ENCODE measurements around the gene NSFL1C. TPM values are rescaled to one million over a fixed set of nuclear protein-coding genes. Genes with fewer than 3 reads are reported as not detected.

The NSFL1C gene
- polyA plus RNA-seq, 2 of the 4 experiments (the other 2 are of a cell fraction) = 56.6 to 136 TPM

DNA sequence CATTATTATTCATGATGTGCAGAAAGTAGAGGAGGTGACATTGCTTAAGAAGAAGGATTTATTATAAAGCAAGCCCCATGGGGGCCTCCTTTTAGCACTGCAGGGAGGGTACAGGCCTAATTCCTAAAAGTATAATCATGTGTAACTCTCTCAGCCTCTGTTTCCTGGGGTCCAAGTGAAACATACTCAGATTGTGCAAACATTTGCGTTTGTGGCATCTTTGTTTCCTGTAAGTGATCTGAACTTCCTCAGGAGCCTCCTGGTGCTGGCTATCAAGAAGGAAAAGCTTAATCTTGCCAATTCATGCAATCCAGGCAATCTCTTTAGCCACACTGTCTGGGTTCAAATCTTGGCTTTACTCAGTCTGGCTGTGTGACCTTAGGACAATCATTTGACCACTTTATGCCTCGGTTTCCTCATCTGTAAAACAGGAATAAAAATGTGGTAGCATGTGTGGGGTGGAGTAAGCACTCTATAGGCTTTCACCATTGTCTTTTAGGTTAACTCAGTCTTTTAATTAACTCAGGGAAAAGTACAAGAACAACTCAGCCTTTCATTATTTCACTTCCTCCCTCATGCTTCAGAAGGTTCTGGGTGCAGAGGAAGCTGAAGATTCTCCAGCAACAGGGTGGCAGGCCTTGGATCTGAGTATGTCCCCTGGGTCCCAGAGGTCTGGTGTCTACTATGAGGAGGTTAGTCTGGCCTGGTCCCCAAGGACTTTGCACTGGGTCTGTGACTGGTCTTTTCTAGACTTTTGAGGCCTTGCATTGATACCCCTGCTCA, 25.4 kb upstream of the NSFL1C start:
- FAIRE-seq = no peak
- no peak for DNase-seq (ENCODE audit: low read depth in 1 of 2, low spot score in 1 of 2)
- ChIA-PET POLR2A (no interaction called here), CTCF (interaction anchor here (1.4 to 12.7 kb wide), 4 partner anchors 12 to 24 kb away, joined by 3 to 129 read pairs (median 10); partner anchors contain the start of gene NSFL1C)
- Histone ChIP-seq H3K4me1 (0 out of 3 replicates have a peak, but pooled peaks cover 3% of the 10 kb centered on the region), H3K9me3 (no peaks in the 10 kb centered on the region), H3K4me2 (no peak overlapping the region), H3K27ac (no peak overlapping the region), H3K4me3 (no peak overlapping the region)
- 21% methylated on average over 2 of the region's 2 CpGs for WGBS (ENCODE audit: missing lambda C conversion rate)
- ATAC-seq = no peak
- TF ChIP-seq ZSCAN20 (CRISPR knock-in tag; IDR thresholded peaks at IDR 0.05) = no peak
- TF ChIP-seq, protein P1, sequence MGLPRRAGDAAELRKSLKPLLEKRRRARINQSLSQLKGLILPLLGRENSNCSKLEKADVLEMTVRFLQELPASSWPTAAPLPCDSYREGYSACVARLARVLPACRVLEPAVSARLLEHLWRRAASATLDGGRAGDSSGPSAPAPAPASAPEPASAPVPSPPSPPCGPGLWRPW (IDR thresholded peaks at IDR 0.05) = no peak
- TF ChIP-seq ESRRA (IDR thresholded peaks at IDR 0.05; ENCODE audit: borderline replicate concordance, low read length) = no peak
- no peak for TF ChIP-seq RCOR1 (IDR thresholded peaks at IDR 0.05; ENCODE audit: low read depth, low read length)
- TF ChIP-seq, protein P2, sequence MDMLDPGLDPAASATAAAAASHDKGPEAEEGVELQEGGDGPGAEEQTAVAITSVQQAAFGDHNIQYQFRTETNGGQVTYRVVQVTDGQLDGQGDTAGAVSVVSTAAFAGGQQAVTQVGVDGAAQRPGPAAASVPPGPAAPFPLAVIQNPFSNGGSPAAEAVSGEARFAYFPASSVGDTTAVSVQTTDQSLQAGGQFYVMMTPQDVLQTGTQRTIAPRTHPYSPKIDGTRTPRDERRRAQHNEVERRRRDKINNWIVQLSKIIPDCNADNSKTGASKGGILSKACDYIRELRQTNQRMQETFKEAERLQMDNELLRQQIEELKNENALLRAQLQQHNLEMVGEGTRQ (IDR thresholded peaks at IDR 0.05) = no peak
- no peak for TF ChIP-seq TP53 (CRISPR knock-in tag; IDR thresholded peaks at IDR 0.05)
- no peak for TF ChIP-seq PHF8 (IDR thresholded peaks at IDR 0.05; ENCODE audit: borderline replicate concordance, low read depth)

DNA sequence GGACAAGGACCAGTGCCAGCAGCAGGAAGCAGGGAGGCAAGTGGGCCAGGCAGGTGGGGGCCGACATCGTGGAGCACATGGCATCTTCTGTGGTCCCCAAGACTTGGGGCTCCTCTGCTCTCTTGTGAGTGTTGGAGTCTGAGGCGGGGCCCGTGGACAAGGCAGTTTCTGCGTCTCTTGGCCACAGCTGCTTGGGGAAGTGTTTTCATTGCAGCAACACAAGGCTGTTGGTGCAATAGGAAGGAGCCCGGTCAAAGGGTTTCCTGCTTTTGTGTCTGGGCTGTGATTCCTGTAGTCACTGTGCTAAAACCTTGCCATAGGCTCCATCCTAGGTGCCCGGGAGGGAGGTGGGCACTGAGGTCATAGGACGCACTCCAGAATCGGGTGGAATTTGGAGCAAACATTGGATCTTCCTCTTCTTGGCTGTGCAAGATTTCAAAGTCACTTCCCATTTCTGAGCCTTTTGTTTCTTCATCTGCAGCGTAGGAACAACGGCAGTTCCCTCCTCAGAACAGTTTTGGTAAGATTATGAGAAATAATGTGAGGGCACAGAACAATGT, 24.7 kb upstream of the NSFL1C start, which contains the start of gene SIRPB2:
Gene SIRPB2 (minus strand): TSS at position 140 of the 560 bp plus-strand sequence. CDS start 61 bp downstream, at position 79.
- Histone ChIP-seq H3K4me1 (0 out of 3 replicates have a peak, but pooled peaks cover 3% of the 10 kb centered on the region), H3K4me2 (no peak within 1 kb of the TSS; the same call in 2 of the 3 replicates), H3K27ac (no peak within 1 kb of the TSS), H3K4me3 (no peak within 1 kb of the TSS), H3K9me3 (no peaks in the 10 kb centered on the region)
- CTCF ChIA-PET = interaction anchor here (0.8 to 12.7 kb wide), 5 partner anchors 12 to 167 kb away, joined by 3 to 129 read pairs (median 3); partner anchors contain the start of gene NSFL1C
- no peak for DNase-seq (ENCODE audit: low read depth in 1 of 2, low spot score in 1 of 2)
- FAIRE-seq = no peak
- 59% methylated on average over 11 of the region's 11 CpGs for WGBS (ENCODE audit: missing lambda C conversion rate)
- no peak for TF ChIP-seq EP300 (IDR thresholded peaks at IDR 0.05)
- no peak for TF ChIP-seq POLR2AphosphoS2 (conservative IDR thresholded peaks at IDR 0.05; ENCODE audit: low read length)
- TF ChIP-seq, protein P3, sequence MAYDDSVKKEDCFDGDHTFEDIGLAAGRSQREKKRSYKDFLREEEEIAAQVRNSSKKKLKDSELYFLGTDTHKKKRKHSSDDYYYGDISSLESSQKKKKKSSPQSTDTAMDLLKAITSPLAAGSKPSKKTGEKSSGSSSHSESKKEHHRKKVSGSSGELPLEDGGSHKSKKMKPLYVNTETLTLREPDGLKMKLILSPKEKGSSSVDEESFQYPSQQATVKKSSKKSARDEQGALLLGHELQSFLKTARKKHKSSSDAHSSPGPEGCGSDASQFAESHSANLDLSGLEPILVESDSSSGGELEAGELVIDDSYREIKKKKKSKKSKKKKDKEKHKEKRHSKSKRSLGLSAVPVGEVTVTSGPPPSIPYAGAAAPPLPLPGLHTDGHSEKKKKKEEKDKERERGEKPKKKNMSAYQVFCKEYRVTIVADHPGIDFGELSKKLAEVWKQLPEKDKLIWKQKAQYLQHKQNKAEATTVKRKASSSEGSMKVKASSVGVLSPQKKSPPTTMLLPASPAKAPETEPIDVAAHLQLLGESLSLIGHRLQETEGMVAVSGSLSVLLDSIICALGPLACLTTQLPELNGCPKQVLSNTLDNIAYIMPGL (CRISPR knock-in tag; IDR thresholded peaks at IDR 0.05; ENCODE audit: borderline replicate concordance) = no peak
- TF ChIP-seq MAFK (IDR thresholded peaks at IDR 0.05; ENCODE audit: partially characterized antibody) = no peak
- no peak for TF ChIP-seq HOXB5 (CRISPR knock-in tag; IDR thresholded peaks at IDR 0.05)
- no peak for TF ChIP-seq ZSCAN20 (CRISPR knock-in tag; IDR thresholded peaks at IDR 0.05)
- no peak for TF ChIP-seq MAZ (IDR thresholded peaks at IDR 0.05; ENCODE audit: borderline replicate concordance, low read depth, low read length)
- no peak for TF ChIP-seq CEBPB (IDR thresholded peaks at IDR 0.05)
- TF ChIP-seq, protein P4, sequence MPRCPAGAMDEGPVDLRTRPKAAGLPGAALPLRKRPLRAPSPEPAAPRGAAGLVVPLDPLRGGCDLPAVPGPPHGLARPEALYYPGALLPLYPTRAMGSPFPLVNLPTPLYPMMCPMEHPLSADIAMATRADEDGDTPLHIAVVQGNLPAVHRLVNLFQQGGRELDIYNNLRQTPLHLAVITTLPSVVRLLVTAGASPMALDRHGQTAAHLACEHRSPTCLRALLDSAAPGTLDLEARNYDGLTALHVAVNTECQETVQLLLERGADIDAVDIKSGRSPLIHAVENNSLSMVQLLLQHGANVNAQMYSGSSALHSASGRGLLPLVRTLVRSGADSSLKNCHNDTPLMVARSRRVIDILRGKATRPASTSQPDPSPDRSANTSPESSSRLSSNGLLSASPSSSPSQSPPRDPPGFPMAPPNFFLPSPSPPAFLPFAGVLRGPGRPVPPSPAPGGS (IDR thresholded peaks at IDR 0.05) = no peak
- no peak for TF ChIP-seq MYC (IDR thresholded peaks at IDR 0.05; ENCODE audit: borderline replicate concordance, low read length)
- no peak for TF ChIP-seq BHLHE40 (IDR thresholded peaks at IDR 0.05; ENCODE audit: low read depth, low read length)
- TF ChIP-seq, protein P1 (IDR thresholded peaks at IDR 0.05) = no peak
- no peak for TF ChIP-seq EHF (CRISPR knock-in tag; IDR thresholded peaks at IDR 0.05)
- no peak for TF ChIP-seq HOXB13 (CRISPR knock-in tag; IDR thresholded peaks at IDR 0.05; ENCODE audit: low read depth)
- TF ChIP-seq RFX5 (IDR thresholded peaks at IDR 0.05) = no peak
- TF ChIP-seq ESRRA (IDR thresholded peaks at IDR 0.05; ENCODE audit: borderline replicate concordance, low read length) = no peak
- TF ChIP-seq, protein P5, sequence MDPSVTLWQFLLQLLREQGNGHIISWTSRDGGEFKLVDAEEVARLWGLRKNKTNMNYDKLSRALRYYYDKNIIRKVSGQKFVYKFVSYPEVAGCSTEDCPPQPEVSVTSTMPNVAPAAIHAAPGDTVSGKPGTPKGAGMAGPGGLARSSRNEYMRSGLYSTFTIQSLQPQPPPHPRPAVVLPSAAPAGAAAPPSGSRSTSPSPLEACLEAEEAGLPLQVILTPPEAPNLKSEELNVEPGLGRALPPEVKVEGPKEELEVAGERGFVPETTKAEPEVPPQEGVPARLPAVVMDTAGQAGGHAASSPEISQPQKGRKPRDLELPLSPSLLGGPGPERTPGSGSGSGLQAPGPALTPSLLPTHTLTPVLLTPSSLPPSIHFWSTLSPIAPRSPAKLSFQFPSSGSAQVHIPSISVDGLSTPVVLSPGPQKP (IDR thresholded peaks at IDR 0.05; ENCODE audit: low read depth, low read length) = no peak
- TF ChIP-seq, protein P6, sequence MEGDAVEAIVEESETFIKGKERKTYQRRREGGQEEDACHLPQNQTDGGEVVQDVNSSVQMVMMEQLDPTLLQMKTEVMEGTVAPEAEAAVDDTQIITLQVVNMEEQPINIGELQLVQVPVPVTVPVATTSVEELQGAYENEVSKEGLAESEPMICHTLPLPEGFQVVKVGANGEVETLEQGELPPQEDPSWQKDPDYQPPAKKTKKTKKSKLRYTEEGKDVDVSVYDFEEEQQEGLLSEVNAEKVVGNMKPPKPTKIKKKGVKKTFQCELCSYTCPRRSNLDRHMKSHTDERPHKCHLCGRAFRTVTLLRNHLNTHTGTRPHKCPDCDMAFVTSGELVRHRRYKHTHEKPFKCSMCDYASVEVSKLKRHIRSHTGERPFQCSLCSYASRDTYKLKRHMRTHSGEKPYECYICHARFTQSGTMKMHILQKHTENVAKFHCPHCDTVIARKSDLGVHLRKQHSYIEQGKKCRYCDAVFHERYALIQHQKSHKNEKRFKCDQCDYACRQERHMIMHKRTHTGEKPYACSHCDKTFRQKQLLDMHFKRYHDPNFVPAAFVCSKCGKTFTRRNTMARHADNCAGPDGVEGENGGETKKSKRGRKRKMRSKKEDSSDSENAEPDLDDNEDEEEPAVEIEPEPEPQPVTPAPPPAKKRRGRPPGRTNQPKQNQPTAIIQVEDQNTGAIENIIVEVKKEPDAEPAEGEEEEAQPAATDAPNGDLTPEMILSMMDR (IDR thresholded peaks at IDR 0.05) = no peak
- no peak for TF ChIP-seq HEYL (CRISPR knock-in tag; IDR thresholded peaks at IDR 0.05)
- TF ChIP-seq NFE2L2 (conservative IDR thresholded peaks at IDR 0.05; ENCODE audit: low read length) = no peak
- ATAC-seq = no peak
- POLR2A ChIA-PET = no interaction called here

Data from A549 (cell line).